GM19328 (cell line): ENCODE measurements around the gene ANAPC10.
"Not testable (repeated sequence)": the region's sequence is repeated elsewhere in the genome, so short reads cannot be mapped to it uniquely, and the experiment has no call there.

Source experiments
- ATAC-seq: cut with Tn5 transposase; IDR thresholded peaks from one replicate; pipeline ENCODE4 v1.9.1; 2021; ENCODE audit warnings: mild to moderate bottlenecking, moderate library complexity; ENCODE audit not compliant: unreplicated experiment

Gene ANAPC10

GRCh38 chr4:145097821-145098674, at the start of gene ANAPC10, which contains the start of gene ABCE1:
ANAPC10 (minus strand) TSS chr4:145098196; CDS start chr4:145096099, 2,097 bp downstream.
ABCE1 (plus strand) TSS chr4:145098311; CDS start chr4:145104413, 6,102 bp downstream.
- peak; percentile 74 for ATAC-seq

GRCh38 chr4:145136219-145136618, 38.2 kb upstream of the ANAPC10 start:
- not testable (repeated sequence) for ATAC-seq

- ATAC-seq = peak; percentile 74
These were observed 34.6 kb upstream of the ANAPC10 start for GRCh38 chr4:145132511-145133098.

GRCh38 chr4:145131848-145132247, 33.9 kb upstream of the ANAPC10 start:
- no peak for ATAC-seq

GRCh38 chr4:145130788-145131399, 32.9 kb upstream of the ANAPC10 start:
- no peak for ATAC-seq

- no peak for ATAC-seq
These were observed 32.1 kb upstream of the ANAPC10 start for GRCh38 chr4:145130130-145130529.

GRCh38 chr4:145125396-145125795, 27.4 kb upstream of the ANAPC10 start:
- ATAC-seq = no peak

GRCh38 chr4:145108128-145108527, 10.1 kb upstream of the ANAPC10 start:
- ATAC-seq = no peak

- no peak for ATAC-seq
These were observed 9.1 kb upstream of the ANAPC10 start for GRCh38 chr4:145107126-145107525.

- ATAC-seq = no peak
These were observed 5.5 kb upstream of the ANAPC10 start for GRCh38 chr4:145103496-145103895.

GRCh38 chr4:145102619-145103018, 4.6 kb upstream of the ANAPC10 start:
- no peak for ATAC-seq

GRCh38 chr4:145101091-145101490, 3.1 kb upstream of the ANAPC10 start:
- ATAC-seq = no peak

- no peak for ATAC-seq
These were observed 1.7 kb upstream of the ANAPC10 start for GRCh38 chr4:145099653-145100052.

- ATAC-seq = peak; percentile 2
These were observed 660 bp upstream of the ANAPC10 start for GRCh38 chr4:145098675-145099037.

GRCh38 chr4:145097331-145097820, 620 bp downstream of the ANAPC10 start:
- peak; percentile 8 for ATAC-seq

- ATAC-seq = no peak
These were observed 4.4 kb downstream of the ANAPC10 start for GRCh38 chr4:145093638-145094037.

- ATAC-seq = no peak
These were observed 7.6 kb downstream of the ANAPC10 start for GRCh38 chr4:145090380-145090779.

GRCh38 chr4:145083891-145084605, 13.9 kb downstream of the ANAPC10 start:
- no peak for ATAC-seq

GRCh38 chr4:145081756-145082155, 16.2 kb downstream of the ANAPC10 start:
- ATAC-seq = no peak

GRCh38 chr4:145076469-145076855, 21.5 kb downstream of the ANAPC10 start:
- no peak for ATAC-seq
